HG03378 (cell line): ENCODE data around the gene IKZF1.

Experiments
- ATAC-seq: cut with Tn5 transposase; IDR thresholded peaks from one replicate; pipeline ENCODE4 v1.9.1; 2021; ENCODE audit warnings: mild to moderate bottlenecking, moderate library complexity; ENCODE audit not compliant: unreplicated experiment

Gene IKZF1

DNA sequence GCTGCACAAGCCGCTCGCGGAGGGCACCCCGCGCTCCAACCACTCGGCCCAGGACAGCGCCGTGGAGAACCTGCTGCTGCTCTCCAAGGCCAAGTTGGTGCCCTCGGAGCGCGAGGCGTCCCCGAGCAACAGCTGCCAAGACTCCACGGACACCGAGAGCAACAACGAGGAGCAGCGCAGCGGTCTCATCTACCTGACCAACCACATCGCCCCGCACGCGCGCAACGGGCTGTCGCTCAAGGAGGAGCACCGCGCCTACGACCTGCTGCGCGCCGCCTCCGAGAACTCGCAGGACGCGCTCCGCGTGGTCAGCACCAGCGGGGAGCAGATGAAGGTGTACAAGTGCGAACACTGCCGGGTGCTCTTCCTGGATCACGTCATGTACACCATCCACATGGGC, 95.6 kb downstream of the IKZF1 start:
- ATAC-seq, result no peak

- no peak for ATAC-seq
Observed at GRCh38 chr7:50404392-50404791, 99.9 kb downstream of the IKZF1 start.

DNA sequence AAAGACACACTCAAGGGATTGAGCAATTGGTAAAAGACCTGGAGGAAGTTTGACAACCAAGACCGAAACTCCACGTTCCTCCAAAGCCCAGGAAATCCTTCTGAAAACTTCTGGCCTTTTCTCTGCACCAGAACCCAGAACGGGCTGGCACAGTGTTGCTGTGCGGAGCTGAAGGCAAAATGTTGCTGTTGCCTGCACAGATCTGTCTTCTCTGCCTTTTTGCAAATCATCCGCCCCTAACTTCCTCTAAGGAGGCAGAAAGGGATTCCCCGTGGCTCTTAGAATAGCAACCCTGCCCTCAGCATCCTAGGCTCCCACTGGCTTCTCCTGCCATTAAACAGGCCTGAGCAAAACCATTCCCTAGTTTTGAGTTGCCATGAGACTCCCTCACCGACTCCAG, 100.7 kb downstream of the IKZF1 start:
- no peak for ATAC-seq

DNA sequence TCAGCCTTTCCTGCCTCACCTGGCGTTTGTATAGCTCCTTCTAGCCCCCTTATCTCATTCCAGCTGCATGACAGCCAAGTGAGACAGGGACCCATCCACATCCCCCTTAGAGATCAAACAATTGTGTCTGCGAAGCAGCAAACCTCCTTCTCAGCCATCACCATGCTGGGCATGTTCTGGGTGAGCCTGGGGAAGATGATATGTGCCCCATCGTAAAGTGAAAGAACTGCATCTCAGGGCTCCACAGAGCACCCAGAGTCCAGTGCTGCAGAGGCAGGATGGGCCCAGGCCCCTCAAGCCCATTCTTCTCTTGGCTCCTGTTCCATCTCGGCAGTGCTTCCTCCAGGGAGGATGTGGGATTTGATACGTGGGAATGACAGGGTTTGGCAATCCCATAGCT, 102.4 kb downstream of the IKZF1 start:
- no peak for ATAC-seq

GRCh38 chr7:50409856-50410745, 105.6 kb downstream of the IKZF1 start:
- ATAC-seq, result peak; percentile 66

- peak; percentile 24 for ATAC-seq
Observed at GRCh38 chr7:50411332-50411731, 106.8 kb downstream of the IKZF1 start.

DNA sequence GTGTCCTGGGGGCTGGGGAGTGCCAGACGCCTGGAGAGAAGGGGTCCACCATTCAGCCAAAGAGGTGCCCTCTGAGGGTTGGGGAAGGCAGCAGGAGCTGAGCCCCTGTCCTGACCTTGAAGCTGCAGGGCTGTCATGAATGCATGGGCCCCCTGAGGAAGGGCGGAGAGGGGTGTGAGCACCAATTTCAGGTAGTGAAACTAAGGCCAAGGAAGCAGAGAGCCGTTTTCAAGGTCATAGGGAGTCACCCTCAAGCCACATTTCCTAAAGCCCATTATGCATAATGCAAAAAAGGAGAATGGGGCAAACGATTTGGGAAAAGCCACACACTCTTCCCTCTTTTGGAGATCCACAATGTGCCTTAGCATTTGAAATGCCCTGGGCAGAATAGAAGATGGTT, 108.5 kb downstream of the IKZF1 start:
- ATAC-seq, result no peak

DNA sequence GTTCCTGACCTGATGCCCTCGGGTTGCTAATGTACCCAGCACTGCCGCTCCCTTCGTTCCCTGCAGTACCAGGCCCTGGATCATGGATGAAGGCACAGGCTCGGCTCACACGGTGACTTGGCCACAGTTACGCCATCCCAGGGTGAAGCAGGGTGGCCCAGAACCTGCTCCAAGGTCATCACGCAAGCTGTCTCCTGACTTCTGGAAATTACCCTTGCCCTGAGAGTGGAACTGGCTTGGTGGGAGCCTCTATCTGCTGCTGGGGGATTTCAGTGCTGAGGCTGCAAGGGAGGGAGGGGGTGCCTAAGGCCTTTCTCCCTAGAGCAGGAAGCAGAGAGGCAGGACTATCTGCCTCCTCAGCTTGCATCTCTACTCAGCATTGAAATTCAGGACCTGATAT, 109.0 kb downstream of the IKZF1 start:
- ATAC-seq, result no peak

- no peak for ATAC-seq
Observed at GRCh38 chr7:50415844-50416364, 111.4 kb downstream of the IKZF1 start.

- peak; percentile 86 for ATAC-seq
Observed at GRCh38 chr7:50416527-50417182, 112.1 kb downstream of the IKZF1 start.

- ATAC-seq, result peak; percentile 86
Observed at GRCh38 chr7:50418086-50418515, 113.6 kb downstream of the IKZF1 start.

DNA sequence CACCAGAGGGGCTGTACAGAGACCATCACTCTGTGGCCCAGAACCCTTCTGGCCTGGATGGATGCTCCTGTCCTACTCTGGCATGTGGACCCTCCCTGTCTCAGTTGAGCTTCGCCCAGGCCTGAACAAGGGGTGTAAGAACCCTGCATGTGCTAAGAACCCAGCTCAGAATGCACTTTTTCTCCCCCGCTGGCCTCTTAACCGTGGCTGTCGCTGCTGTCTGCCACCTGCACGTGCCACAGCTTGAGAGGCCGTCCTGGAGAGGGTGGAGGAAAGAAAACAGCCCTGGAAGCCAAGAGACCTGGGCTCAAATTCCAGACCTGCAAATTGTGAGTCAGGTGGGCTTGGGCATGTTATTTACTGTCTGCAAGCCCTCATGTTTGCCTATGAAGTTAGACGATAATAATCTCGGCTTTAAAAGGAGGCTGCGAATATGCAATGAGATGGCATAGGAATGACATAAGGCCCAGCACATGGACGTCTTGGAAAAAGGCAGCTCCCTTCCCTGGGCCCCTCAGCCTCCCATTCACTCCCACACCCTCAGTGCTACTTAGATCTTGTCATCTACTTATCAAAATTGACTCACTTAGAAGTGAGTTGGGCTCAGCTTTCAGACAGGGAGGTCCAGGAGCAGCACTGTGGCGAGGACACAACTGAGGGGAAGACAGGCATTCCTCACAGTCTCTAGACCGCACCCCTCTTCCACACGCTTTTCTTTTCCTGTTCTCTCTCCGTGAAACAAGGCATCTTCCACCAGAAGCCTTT, 114.2 kb downstream of the IKZF1 start:
- ATAC-seq, result no peak

DNA sequence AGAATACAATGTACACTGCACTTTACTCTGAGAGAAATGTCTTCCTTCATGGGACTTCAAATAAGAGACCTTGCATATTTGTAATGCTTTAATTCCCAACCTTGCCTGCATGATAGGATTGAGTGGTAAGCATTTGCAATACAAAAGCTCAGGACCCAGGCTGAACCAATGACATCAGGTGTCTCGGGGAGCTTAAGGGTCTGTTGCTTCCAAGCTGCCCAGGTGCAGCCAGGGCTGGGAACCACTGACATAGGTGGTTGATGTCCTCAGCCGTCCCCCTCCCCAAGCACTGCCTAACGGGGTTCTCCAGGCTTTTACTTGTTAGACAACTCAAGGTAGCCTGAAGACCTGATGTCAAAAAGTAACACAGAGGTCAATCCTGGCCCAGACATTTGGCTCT, 116.5 kb downstream of the IKZF1 start:
- no peak for ATAC-seq

- no peak for ATAC-seq
Observed at GRCh38 chr7:50422858-50423257, 118.3 kb downstream of the IKZF1 start.

DNA sequence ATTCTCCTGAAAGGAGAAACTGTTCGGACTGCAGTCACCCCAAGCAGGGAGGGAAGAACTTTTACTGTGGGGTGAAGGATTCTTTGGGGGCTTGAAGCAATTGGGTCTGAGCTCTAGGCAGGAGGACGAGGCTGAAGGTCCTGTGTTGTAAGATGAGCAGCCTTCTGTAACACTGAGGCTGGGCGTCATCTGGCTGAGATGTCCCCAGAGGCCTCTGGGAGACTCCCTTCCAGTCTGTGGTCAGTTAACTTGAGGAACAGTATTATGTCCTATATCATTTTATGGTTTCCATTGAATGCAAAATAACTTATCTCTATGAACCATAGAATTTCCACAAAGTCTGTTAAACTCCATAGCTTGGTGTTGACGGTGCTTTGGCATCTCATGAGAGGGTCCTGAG, 119.3 kb downstream of the IKZF1 start:
- no peak for ATAC-seq

- no peak for ATAC-seq
Observed at GRCh38 chr7:50425318-50425717, 120.8 kb downstream of the IKZF1 start.

DNA sequence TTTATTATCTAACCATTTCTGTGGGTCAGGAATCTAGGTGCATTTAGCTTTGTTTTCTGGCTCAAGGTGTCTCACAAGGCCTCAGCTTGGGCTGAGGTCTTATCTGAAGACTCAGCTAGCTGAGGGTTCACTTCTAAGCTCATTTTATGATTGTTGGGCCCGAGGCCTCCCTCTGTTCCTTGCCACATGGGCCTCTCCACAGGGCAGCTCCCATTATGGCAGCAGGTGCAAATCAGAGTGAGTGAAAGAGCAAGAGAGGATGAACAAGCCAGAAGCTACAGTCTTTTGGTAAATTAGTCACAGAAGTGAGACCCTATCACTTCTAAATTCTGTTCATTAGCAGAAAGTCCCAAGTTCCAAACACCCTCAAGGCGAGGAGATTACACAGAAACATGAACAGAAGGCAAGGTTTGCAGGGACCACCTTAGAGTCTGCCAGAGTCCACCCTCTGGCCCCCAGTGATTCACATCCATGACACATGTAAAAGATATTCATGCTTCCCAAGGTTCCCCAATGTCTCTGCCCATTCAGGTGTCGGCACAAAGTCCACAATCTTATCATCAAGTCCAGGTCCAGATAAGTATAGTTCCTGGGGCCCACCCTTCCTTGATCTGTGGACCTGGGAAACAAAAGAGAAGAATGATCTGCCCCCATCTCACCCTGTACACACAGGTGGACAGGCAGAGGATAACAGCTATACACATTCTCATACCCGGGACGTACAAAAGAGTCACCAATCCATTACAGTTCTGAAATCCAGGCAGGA, 121.9 kb downstream of the IKZF1 start:
- no peak for ATAC-seq

DNA sequence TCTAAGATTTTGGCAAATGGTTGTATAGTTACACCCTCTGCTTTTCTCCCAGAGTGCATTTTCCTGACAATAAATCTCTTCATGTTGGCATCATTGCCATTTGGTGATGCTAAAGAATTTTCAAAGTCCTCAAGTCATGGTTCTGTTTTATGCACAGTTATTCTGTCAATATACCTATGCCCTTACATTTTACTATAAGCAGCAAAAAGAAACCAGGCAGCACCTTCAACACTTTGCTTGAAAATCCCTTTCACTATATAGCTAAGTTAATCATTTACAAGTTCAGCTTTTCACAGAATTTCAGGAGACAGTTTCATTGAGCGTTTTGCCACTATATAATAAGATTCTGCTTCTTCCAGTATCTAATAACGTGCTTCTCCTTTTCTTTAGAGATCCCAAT, 123.0 kb downstream of the IKZF1 start:
- no peak for ATAC-seq

GRCh38 chr7:50428911-50429310, 124.4 kb downstream of the IKZF1 start:
- no peak for ATAC-seq

- no peak for ATAC-seq
Observed at GRCh38 chr7:50431316-50431715, 126.8 kb downstream of the IKZF1 start.
